GM19240 (cell line): Measurements from ENCODE around the gene NELFB.

ENCODE experiments used
- DNase-seq: peaks from one replicate; pipeline ENCODE4 v3.0.0; 2011; ENCODE audit warnings: low spot score; ENCODE audit not compliant: insufficient read length

Gene NELFB

GRCh38 chr9:137254624-137255447 is at the start of gene NELFB:
TSS of gene NELFB (plus strand) at chr9:137255327.
- DNase-seq: peak; percentile 98

GRCh38 chr9:137206602-137207001 is 48.5 kb upstream of the NELFB start:
- no peak for DNase-seq

GRCh38 chr9:137211532-137211931 is 43.6 kb upstream of the NELFB start:
- DNase-seq: no peak

- DNase-seq: no peak
Measured at GRCh38 chr9:137212520-137212919, 42.6 kb upstream of the NELFB start.

DNA sequence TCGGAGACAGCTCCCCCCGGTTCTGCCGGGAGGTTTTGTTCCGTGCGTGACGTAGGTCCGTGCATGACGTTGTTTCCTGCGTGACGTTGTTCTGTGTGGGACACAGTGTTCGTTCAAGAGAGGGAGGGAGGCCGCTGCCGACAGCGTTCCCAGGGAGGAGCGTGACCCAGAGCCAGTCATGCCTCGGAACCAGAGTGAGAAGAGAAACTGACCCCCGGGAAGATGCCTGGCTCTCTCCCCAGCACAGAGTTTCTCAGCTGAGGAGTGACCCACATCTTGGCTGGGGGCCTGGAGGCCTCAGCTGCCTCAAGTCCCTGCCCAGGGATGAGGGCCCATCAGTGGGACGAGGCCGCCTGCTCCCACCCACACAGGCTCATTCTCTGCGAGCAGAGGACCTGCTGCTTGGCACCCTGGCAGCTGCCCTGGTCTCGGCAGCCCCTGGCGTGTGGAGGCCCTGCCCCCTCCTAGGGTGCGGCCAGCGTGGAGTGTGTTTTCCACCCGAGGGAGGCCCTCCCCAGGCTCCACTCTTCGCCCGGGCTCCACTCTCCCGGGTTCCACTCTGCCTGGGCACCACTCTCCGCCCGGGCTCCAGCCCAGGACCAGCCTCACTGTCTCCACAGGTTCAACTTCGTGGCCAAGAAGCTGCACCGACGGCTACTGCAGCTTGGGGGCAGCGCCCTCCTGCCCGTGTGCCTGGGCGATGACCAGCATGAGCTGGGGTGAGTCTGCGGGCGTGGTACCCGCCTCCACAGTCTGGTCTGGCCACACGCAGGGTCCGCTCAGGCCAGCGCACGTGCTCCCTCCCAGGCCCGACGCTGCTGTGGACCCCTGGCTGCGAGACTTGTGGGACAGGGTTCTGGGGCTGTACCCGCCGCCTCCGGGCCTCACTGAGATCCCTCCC is 41.7 kb upstream of the NELFB start:
- DNase-seq: no peak

GRCh38 chr9:137214620-137215019 is 40.5 kb upstream of the NELFB start:
- DNase-seq: no peak

DNA sequence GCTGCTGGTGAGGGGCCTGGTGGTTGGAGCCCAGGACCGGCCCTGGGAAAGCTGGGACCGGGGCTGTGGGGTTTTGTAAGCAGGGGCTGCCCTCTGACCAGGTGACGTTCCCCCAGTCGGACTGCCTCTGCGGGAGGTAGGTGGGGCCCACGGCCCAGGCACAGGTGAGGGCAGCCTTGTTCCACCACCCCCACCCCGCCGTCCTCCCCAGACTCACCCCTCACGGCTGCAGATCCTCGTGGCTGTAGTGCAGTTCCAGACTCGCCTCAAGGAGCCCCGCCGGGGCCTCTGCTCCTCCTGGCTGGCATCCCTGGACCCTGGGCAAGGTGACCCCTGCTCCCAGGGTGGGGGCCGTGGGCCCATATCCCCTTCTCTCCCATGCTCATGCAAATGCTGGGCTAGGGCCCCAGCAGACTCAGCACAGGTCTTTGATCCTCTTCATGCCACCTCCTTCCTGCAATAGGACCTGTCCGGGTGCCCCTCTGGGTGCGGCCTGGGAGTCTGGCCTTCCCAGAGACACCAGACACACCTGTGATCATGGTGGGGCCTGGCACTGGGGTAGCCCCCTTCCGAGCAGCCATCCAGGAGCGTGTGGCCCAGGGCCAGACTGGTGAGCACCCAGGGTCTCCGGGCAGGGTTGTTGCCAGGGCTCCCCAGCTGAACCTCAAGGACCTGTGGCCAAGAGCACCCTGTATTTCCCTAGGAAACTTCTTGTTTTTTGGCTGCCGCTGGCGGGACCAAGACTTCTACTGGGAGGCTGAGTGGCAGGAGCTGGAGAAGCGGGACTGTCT is 39.7 kb upstream of the NELFB start:
- no peak for DNase-seq

- DNase-seq: no peak
Measured at GRCh38 chr9:137216188-137216965, 38.8 kb upstream of the NELFB start.

DNA sequence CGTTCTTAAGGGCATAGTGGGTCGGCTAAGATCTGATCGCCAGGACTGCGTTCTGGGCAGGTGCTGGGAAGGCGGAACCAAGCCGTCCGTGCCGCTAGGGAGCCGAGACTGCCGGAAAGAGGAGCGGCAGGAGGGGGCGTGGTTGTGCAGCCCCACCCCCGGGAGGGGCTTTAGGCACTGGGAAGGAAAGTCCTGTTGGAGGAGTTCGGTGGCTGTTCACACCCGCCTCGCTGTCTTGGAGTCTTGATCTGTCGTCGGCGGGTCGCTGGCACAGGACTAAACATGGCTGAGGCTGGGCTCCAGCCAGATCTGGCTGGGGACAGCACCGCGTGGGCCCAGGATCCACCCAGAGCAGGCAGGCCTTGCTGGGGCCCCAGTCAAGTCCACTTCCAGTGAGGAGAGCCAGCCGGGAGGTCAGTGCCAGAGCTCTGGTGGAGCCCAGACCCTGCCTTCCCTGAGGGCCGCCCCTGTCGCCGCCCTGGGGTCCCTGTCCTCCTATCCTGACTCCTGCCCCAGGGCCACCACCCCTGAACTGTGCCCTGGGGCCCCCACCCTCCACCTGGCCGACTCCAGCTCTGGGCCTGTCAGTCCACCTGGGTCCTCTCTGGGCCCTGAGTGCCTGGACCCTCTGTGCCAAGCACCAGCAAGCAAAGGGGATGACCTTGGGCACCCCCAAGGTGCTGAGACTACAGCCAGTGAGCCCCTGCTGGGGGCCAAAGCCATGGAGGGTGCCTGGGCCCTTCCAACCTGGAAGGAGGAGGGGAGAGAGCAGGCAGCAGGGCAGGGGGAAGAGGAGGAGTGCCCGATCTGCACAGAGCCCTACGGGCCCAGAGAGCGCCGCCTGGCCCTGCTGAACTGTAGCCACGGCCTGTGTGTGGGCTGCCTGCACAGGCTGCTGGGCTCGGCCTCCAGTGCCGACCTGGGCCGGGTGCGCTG is 37.6 kb upstream of the NELFB start:
- DNase-seq: no peak

GRCh38 chr9:137218212-137218753 is 36.8 kb upstream of the NELFB start:
- no peak for DNase-seq

DNA sequence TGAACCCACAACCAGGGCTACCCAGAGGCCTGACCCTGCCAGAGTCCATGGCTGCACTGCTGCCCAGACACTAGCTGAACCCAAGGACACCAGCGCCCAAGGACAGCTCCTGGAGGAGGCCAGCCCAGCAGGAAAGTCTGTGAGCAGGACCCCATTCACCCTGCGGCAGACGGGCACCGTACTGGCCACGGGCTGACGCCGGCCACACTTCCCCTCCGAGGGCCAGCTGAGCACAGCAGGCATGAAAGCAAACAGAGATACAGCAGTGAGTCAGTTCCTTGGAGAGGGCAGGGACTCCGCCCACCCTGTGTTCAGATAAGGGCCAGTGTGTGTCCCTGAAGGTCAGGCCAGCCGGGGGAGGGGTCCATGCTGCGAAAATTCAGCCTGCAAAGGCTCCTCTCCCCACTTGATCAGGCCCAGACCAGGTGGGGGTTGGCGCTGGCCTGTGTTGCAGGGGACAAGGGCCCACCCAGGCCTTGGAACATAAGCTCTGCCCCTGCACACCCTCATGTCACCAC is 36.3 kb upstream of the NELFB start:
- no peak for DNase-seq

GRCh38 chr9:137219757-137220316 is 35.3 kb upstream of the NELFB start:
- DNase-seq: no peak

DNA sequence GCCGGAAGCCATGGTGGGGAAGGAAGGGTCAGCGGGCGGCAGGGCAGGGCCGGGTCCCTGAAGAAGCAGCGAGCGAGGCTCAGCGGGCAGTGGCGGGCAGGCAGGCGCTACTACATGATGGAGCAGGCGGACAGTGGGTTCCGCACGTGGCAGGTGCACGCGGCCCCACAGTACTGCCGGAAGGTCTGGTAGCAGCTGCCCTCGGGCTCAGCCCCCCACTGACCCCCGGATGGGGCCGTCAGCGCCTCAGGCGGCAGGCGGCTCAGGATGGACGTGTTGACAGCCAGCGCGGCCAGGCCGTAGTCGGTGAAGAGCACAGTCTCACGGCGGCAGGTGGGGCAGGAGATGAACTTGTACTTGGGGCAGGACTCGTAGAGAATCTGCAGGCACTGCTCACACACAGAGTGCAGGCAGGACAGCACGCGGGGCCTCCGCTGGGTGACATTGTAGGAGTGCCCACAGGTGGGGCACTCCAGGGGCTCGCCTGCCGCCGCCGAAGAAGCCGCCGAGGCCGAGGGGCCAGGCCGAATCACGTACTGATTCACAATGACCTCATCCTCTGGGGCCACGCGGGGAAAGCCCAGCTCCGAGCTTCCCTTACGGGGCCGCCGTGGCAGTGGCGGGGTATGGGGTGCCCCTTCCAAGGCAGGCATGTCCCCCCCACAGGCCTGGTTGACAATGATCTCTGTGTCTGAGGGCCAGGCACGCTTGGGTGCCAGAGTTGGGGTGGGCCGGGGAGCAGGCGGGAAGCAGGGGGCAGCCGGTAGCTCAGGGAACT is 34.6 kb upstream of the NELFB start:
- DNase-seq: no peak

- no peak for DNase-seq
Measured at GRCh38 chr9:137221095-137221505, 34.0 kb upstream of the NELFB start.

GRCh38 chr9:137221506-137222111 is 33.5 kb upstream of the NELFB start:
- DNase-seq: no peak

GRCh38 chr9:137222190-137223077 is 32.7 kb upstream of the NELFB start, which contains the start of gene RNF208:
TSS of gene RNF208 (minus strand) at chr9:137222240. CDS start at chr9:137221212, 1,028 bp downstream.
- DNase-seq: no peak
